ENCODE data around the gene SLC27A5.
"Not testable (repeated sequence)": the region's sequence is repeated elsewhere in the genome, so short reads cannot be mapped to it uniquely, and the experiment has no call there.

Gene SLC27A5

DNA sequence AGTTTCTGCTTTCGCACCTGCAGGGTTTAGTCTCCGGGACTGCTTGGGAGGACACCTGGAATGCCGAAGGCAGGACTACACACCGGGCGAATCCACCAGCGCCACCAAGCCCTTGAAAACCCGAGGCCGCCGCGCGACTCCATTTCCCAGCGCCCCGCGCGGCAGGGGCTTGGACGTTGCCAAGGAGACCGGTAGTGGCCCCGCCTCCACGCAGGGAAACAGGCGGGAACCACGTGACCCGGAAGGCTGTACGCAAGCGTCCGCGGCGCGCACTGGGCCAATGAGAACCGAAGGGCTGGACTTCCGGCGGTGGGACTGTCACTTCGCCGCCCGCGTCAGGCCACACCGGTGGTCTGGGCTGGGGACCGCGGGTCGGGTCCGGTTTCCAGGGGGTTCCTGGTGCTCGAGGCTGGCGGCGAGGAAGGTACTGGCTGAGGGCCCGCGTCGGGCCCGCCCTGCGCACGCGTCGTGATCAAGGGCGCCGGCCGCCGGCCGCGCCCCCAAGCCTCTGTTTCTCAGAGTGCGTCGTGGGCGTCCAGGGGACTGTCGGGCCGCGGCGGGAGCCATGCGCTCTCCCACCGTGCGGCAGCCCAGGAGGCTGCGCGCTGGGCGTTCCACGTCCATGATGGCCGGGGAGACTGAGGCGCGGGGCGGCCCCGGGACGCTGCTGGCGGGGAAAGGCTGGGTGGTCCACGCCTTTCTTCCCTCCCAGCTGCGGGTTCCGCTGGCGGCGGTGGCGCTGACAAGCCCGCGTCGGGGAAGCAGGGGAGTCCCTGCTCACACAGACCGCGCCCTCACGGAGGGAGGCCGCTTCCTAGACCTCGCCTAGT is 44.8 kb downstream of the SLC27A5 start, which contains the start of gene ZNF324:
Gene ZNF324 (plus strand): TSS at position 321 of the 830 bp plus-strand sequence. CDS start 2,106 bp downstream, outside the sequence.
- DNase-seq, result peak; percentile 94

DNA sequence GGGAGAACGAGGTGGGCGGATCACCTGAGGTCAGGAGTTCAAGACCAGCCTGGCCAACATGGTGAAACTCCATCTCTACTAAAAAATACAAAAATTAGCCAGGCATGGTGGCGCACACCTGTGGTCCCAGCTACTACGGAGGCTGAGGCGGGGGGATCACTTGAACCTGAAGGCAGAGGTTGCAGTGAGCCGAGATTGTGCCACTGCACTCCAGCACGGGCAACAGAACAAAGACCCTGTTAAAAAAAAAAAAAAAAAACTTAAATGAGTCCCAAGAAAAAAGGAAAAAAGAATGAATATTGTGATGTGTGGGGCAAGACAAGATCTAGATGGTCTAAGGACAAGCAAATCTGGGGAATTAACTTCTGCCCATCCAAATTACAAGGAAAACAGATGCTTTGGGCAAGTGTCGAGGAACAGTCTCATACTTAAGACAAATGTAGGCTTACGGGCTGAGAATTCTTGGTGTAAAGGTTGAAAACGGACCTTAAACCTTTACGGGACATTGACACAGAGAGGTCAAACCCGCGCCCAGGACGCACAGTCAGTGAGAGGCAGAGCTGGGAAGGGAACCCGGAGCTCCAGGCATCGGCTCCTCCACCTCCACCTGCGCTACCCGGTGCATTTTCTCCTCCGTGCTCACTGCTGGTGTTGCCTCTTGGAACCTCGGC is 45.6 kb downstream of the SLC27A5 start:
- no peak for DNase-seq

DNA sequence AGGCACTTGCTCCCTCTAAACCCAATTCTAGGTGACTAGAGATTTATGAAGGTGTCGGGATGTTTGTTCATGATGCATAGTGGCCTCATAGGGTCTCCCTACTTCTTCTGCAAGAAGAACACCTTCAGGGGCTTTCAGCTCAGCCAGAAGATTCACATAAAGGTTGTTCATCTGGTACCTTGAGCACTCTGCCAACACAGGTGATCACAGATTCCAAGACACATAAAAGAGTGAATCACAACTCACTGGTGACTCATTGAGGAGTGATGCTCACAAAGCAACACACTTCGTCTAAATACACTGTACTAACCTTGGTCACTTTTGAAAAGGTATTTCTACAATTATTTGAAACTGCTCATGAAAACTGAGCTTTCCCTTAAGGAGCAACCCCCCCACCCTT is 51.8 kb downstream of the SLC27A5 start:
- DNase-seq, result no peak

DNA sequence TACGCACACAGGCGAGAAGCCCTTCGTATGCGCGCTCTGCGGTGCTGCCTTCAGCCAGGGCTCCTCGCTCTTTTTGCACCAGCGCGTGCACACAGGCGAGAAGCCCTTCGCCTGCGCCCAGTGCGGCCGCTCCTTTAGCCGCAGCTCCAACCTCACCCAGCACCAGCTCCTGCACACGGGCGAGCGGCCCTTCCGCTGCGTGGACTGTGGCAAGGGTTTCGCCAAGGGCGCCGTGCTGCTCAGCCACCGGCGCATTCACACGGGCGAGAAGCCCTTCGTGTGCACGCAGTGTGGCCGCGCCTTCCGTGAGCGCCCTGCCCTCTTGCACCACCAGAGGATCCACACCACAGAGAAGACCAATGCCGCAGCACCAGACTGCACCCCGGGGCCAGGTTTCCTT is 55.7 kb downstream of the SLC27A5 start:
- DNase-seq, result no peak

DNA sequence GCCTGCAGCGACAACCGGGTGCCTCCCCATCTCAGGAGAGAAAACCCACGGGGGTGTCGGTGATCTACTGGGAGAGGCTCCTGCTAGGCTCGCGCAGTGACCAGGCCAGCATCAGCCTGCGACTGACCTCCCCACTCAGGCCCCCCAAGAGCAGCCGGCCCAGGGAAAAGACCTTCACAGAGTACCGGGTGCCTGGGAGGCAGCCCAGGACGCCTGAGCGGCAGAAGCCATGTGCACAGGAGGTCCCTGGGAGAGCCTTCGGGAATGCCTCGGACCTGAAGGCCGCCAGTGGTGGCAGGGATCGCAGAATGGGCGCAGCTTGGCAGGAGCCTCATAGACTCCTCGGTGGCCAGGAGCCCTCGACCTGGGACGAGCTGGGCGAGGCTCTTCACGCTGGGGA is 56.5 kb downstream of the SLC27A5 start:
- DNase-seq, result no peak

DNA sequence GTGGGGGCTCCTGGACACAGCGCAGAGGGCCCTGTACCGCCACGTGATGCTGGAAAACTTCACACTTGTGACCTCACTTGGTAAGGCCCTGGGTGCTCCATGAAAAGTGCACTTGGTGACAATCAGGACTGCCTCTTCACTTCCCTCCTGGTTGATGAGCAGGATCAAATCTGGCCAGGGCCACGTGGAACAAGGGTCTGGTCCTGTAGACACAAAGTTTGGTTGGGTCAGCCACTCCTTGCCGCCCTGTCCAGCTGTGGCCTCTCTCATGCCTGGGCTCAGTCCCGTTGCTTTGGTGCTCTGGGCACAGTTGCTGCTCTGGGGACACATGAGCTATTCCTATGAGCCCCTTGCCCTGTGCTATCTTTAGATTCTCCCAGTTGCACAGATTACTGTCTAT is 58.0 kb downstream of the SLC27A5 start:
- no peak for DNase-seq

DNA sequence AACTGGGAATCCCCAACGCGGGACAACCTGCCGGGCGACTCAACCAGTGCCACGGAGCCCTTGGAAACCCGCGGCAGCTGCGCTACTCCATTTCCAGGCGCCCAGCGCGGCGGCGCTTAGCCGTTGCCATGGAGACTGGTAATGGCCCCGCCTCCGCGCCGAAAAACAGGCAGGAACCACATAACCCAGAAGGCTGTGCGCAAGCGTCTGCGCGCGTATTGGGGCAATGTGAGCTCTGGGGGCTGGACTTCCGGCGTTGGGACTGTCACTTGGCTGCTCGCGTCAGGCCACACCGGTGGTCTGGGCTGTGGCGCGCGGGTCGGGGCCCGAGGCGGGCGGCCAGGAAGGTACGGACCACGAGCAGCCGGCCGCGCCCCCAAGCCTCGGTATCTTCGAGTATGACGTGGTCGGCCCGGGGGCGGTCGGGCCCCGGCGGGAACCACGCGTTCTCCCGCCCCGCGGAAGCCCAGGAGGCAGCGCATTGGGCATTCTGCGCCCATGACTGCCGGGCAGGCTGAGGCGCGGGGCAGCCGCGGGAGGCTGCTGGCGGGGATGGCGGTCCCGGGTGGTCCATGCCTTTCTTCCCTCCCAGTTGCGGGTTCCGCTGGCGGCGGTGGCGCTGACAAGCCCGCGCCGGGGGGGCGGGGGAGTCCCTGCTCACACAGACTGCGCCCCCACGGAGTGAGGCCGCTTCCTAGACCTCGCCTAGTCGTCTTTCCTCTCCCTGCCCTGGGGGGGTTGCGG is 60.3 kb downstream of the SLC27A5 start, which contains the start of gene ZNF324B:
Gene ZNF324B (plus strand): TSS at position 265 of the 744 bp plus-strand sequence. CDS start 2,080 bp downstream, outside the sequence.
- peak; percentile 93 for DNase-seq

DNA sequence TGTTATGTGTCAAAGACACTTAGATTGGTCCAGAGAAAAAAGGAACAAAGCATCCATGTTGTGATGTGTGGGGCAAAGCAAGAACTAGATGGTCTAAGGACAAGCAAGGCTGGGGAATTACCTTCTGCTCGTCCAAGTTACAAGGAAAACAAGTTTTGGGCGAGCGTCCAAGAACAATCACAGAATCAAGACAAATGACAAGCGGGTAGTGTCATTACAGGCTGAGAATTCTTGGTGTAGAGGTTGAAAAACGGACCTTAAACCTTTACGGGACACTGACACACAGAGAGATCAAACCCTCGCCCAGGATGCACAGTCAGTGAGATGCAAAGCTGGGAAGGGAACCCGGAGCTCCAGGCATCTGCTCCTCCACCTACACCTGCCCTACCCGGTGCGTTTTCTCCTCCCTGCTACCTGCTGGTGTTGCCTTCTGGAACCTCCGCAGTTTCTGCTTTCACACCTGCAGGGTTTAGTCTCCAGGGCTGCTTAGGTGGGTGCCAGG is 60.9 kb downstream of the SLC27A5 start:
- DNase-seq, result no peak

DNA sequence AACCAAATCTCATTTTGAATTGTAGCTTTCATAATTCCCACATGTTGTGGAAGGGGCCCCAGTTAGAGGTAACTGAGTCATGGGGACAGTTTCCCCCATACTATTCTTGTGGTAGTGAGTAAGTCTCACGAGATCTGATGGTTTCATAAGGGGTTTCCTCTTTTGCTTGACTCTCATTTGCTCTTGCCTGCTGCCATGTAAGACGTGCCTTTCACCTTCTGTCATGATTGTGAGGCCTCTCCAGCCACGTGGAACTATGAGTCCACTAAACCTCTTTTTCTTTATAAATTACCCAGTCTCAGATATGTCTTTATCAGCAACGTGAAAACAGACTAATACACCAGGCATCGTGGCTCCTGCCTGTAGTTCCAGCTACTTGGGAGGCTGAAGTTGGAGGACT is 61.8 kb downstream of the SLC27A5 start:
- DNase-seq, result not testable (repeated sequence)

DNA sequence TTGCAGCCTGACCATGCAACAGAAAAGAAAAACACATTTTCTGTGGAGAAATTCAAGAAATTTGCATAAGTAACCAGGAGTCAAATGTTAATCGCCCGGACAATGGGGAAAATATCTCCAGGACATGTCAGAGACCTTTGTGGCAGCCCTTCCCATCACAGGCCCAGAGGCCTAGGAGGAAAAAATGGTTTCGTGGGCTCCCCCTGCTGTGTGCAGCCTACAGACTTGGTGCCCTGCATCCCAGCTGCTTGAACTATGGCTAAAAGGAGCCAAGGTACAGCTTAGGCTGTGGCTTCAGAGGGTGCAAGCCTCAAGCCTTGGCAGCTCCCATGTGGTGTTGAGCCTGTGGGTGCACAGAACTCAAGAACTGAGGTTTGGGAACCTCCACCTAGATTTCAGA is 62.9 kb downstream of the SLC27A5 start:
- DNase-seq, result not testable (repeated sequence)
